ENCODE data around the gene ALDH3B1. TPM values are rescaled to one million over a fixed set of nuclear protein-coding genes. Genes with fewer than 3 reads are reported as not detected.

Gene ALDH3B1
- total and polyA plus RNA-seq, 10 of the 15 experiments (the other 5 are each of a cell fraction or from before 2014, with no cell fraction given): 0.03 to 0.37 (median 0.17) TPM; not detected in 3

GRCh38 chr11:68035266-68035876 lies 25.2 kb downstream of the ALDH3B1 start:
- Histone ChIP-seq H2AFZ (ENCODE audit: control insufficient read depth, low read depth, low read length) (no peak overlapping the region), H3K27me3 (replicated peaks in 1 of 2; ENCODE audit: control insufficient read depth in 2 of 2, insufficient read depth in 2 of 2, low read length in 1 of 2) (no peaks in the 10 kb centered on the region), H3K4me3 (no peak overlapping the region), H3K9me3 (replicated peaks; ENCODE audit: control insufficient read depth, insufficient read depth, low read length) (no peaks in the 10 kb centered on the region), H3K27ac (ENCODE audit: control insufficient read depth, insufficient read depth) (no peak overlapping the region), H3K4me1 (ENCODE audit: control insufficient read depth, insufficient read depth, low read length) (peaks cover 16% of the 10 kb centered on the region), H3K36me3 (ENCODE audit: control insufficient read depth in 2 of 2, insufficient read depth in 2 of 2, low read length in 1 of 2) (peaks cover 3 to 15% of the 10 kb centered on the region in 2 experiments; a peak in 3 of 4 replicates), H4K20me1 (ENCODE audit: control insufficient read depth, insufficient read depth) (no peaks in the 10 kb centered on the region), H3K9ac (ENCODE audit: control insufficient read depth, insufficient read depth, low read length) (no peak overlapping the region), H3K4me2 (ENCODE audit: control insufficient read depth, insufficient read depth) (no peak overlapping the region), H3K79me2 (ENCODE audit: control insufficient read depth, insufficient read depth, low read length) (peaks cover 37% of the 10 kb centered on the region)
- ChIA-PET SMC1A (ENCODE audit: uncharacterized antibody, unreplicated experiment) (no interaction called here), RAD21 (ENCODE audit: unreplicated experiment) (no interaction called here), CTCF (no interaction called here), POLR2A (no interaction called here)
- ATAC-seq: no peak
- in situ Hi-C loops (cut with MboI): no loop called here
- BruUV-seq (replicated peaks): no TSS peak
- 94% methylated on average over 13 of the region's 13 CpGs for WGBS (ENCODE audit: insufficient coverage, insufficient replicate concordance, low lambda C conversion rate, missing lambda C conversion rate)
- FAIRE-seq: no peak
- intact Hi-C loops (cut with micrococcal nuclease; ENCODE audit: unreplicated experiment): loop anchor here (5.0 kb wide), 1 partner anchor 33 kb away; the partner anchor contains the start of gene UNC93B1
- TF ChIP-seq PML (IDR thresholded peaks at IDR 0.05; ENCODE audit: low read length) (no peak), ZBTB40 (IDR thresholded peaks at IDR 0.05; ENCODE audit: borderline replicate concordance) (peak; percentile 57; the same call in 1 of the 2 replicates), SP1 (IDR thresholded peaks at IDR 0.05; ENCODE audit: low read depth, low read length) (no peak)
- DNase-seq (ENCODE audit: low read depth, low spot score): no peak
